Measurements from ENCODE around the gene HSD17B1. TPM values are rescaled to one million over a fixed set of nuclear protein-coding genes. Genes with fewer than 3 reads are reported as not detected.

The HSD17B1 gene
- total RNA-seq, 2 experiments from 2014 or later: 0.70 to 1.1 TPM

DNA sequence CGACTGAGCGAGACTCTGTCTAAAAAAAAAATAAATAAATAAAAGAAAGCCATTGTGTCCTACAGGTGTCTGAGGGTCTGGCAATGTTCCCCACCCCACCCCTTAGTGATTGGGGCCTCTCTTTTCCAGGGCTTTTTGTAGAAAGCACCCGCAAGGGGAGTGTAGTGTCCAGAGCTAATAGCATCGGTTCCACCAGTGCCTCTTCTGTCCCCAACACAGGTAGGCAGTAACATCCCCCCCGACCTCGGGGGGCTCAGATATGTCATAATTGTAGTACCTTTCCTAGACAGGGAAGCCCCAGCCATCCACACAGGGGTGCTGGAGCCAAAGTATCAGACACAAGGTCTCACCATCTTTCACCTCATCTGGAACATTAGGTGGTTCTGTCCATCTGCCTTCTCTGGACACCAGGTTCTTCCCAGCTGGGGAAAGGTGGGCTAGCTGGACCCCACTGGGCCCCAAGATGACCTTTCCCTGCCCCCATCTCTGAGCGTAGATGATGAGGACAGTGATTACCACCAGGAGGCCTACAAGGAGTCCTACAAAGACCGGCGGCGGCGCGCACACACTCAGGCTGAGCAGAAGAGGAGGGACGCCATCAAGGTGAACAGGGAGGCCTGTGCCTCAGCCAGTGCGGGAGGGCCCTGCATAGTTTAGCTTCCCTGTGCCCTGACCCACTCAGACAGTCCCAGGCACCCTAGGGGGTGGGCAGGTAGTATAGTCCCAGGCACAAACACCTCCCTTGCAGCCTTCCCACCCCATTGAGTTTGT is 15.8 kb downstream of the HSD17B1 start:
- H3K4me1 Mint-ChIP-seq: peaks cover 59% of the 10 kb centered on the region
- ATAC-seq (no peak), DNase-seq (no peak)
- H3K27ac Mint-ChIP-seq: peak overlapping the region; percentile 54
- H3K36me3 Mint-ChIP-seq: peaks cover 54% of the 10 kb centered on the region
- no peaks in the 10 kb centered on the region for H3K27me3 Mint-ChIP-seq
- peak overlapping the region; percentile 94 for H3K4me3 Mint-ChIP-seq
- CTCF ChIA-PET: interaction anchor here (1.1 to 6.7 kb wide), 5 partner anchors 9 to 40 kb away, joined by 3 to 62 read pairs (median 5); partner anchors contain the start of gene PSMC3IP
- no peaks in the 10 kb centered on the region for H3K9me3 Mint-ChIP-seq (ENCODE audit: low read depth)

DNA sequence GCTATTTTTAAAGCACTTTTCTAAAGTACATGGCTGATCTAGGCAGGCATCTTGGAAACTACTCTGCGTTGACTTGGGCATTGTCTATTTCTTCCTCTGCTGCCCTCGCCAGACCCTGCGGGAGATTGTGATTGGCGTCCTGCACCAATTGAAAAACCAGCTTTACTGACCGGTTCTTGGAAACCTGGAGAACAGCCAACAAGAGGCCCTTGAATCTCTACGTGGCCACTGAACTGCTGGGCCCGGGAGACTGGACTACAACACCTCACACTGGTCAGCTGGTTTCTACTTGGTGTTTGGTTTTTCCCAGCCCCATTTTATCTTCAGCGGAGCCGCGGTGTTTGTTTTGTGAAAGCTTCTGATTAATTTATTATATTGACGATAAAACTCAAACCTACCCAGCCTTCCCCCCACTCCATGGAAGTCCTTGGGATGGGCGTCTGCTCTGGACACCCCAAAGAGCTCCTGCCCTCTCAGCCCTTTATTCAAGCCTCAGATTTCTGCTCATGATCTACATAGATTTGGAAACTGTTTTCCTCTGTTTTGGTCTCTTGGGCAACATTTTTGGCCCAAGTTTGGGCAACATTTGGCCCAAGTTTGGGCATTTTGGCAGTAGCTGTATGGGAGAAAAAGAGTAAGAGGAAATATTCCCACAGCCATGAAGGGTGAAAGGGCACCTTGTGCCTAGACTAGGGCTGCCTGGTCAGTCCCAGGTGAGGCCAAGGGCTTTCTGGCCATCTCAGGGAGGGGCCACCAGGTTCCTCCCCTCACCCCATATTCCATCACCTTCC is 18.9 kb downstream of the HSD17B1 start:
- no peak for DNase-seq
- no peaks in the 10 kb centered on the region for H3K27me3 Mint-ChIP-seq
- H3K4me3 Mint-ChIP-seq: no peak overlapping the region
- no peak overlapping the region for H3K27ac Mint-ChIP-seq
- no peak for ATAC-seq
- H3K36me3 Mint-ChIP-seq: peaks cover 66% of the 10 kb centered on the region
- H3K4me1 Mint-ChIP-seq: peaks cover 60% of the 10 kb centered on the region
- CTCF ChIA-PET: interaction anchor here (0.7 to 1.3 kb wide), 3 partner anchors 17 to 37 kb away, joined by 3 read pairs; no protein-coding TSS in a partner anchor
- H3K9me3 Mint-ChIP-seq (ENCODE audit: low read depth): no peaks in the 10 kb centered on the region

DNA sequence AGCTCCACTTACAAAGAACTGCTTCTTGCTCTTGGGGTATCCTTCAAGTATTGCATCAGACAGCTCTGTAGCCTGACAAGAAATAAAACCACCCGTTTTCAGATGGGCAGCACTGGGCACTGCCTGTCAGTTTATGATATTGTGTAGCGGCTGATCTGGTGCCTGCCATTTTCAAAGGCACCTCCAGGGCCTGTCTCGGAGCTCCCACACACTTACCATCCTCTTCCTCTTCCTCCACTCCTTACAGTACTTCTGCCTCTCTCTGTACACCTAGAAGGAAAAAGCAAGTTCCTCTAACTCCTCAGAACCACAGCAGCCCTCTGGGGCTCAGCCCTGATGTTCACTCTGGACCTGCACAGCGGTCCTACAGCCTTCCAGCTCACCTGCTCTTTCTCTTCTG is 20.4 kb downstream of the HSD17B1 start:
- CTCF ChIA-PET: no interaction called here
- H3K27me3 Mint-ChIP-seq: no peaks in the 10 kb centered on the region
- peaks cover 66% of the 10 kb centered on the region for H3K36me3 Mint-ChIP-seq
- DNase-seq (no peak), ATAC-seq (no peak)
- peak overlapping the region; percentile 72 for H3K27ac Mint-ChIP-seq
- no peaks in the 10 kb centered on the region for H3K9me3 Mint-ChIP-seq (ENCODE audit: low read depth)
- H3K4me3 Mint-ChIP-seq: no peak overlapping the region
- H3K4me1 Mint-ChIP-seq: peaks cover 60% of the 10 kb centered on the region

DNA sequence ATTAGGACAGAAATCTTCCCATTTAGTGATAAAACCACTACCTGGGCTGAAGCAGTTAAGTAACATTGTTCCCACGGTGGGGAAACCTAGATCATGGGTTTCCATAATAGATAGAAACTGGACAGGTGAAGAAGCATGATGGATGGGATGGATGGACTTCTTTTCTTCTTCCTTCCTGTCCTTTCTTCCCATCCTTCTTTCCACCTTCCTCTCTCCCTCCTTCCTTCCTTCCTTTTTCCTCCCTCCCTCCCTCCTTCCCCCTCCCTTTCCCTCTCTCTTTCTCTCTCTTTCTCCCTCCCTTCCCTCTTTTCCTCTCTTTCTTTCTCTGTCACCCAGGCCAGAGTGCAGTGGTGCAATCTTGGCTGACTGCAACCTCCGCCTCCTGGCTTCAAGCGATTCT is 21.7 kb downstream of the HSD17B1 start:
- Mint-ChIP-seq H3K36me3 (peaks cover 58% of the 10 kb centered on the region), H3K27ac (no peak overlapping the region)

DNA sequence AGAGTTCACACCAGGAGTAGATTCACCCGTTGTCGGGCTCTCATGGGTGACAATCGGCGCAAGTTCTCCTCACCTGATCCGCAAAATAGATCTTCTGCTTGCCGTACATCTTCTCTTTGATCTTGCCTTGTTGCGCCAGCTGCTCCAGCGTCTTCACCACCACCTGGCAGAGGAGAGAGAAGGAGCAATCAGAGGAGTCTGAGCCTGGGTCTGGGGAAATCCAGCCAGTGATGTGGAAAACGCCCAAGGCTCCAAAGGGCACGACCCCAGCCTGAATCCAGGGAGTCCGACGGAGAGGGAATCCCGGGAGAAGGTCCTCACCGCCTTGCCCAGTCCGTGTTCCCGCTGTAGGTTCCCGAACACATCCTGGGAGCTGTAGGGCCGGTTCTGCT is 24.4 kb downstream of the HSD17B1 start:
- H3K4me3 Mint-ChIP-seq: peak overlapping the region; percentile 82
- H3K36me3 Mint-ChIP-seq: peaks cover 48% of the 10 kb centered on the region
- ATAC-seq (peak; percentile 3), DNase-seq (no peak)
- peak overlapping the region; percentile 95 for H3K27ac Mint-ChIP-seq
- peaks cover 50% of the 10 kb centered on the region for H3K4me1 Mint-ChIP-seq
- no peaks in the 10 kb centered on the region for H3K9me3 Mint-ChIP-seq (ENCODE audit: low read depth)
- CTCF ChIA-PET: interaction anchor here (0.9 to 4.9 kb wide), 25 partner anchors 10 to 421 kb away, joined by 3 to 110 read pairs (median 10); partner anchors contain the start of genes BECN1, CNTNAP1, COASY and EZH1
- H3K27me3 Mint-ChIP-seq: no peaks in the 10 kb centered on the region

More for the DNA sequence above, 21.7 kb downstream of the HSD17B1 start:
- Mint-ChIP-seq H3K9me3 (ENCODE audit: low read depth) (no peaks in the 10 kb centered on the region), H3K4me3 (no peak overlapping the region), H3K27me3 (no peaks in the 10 kb centered on the region), H3K4me1 (peaks cover 56% of the 10 kb centered on the region)
- no peak for ATAC-seq
- DNase-seq: no peak
- CTCF ChIA-PET: interaction anchor here (1.2 kb wide), 1 partner anchor 189 kb away, joined by 3 read pairs; no protein-coding TSS in a partner anchor

DNA sequence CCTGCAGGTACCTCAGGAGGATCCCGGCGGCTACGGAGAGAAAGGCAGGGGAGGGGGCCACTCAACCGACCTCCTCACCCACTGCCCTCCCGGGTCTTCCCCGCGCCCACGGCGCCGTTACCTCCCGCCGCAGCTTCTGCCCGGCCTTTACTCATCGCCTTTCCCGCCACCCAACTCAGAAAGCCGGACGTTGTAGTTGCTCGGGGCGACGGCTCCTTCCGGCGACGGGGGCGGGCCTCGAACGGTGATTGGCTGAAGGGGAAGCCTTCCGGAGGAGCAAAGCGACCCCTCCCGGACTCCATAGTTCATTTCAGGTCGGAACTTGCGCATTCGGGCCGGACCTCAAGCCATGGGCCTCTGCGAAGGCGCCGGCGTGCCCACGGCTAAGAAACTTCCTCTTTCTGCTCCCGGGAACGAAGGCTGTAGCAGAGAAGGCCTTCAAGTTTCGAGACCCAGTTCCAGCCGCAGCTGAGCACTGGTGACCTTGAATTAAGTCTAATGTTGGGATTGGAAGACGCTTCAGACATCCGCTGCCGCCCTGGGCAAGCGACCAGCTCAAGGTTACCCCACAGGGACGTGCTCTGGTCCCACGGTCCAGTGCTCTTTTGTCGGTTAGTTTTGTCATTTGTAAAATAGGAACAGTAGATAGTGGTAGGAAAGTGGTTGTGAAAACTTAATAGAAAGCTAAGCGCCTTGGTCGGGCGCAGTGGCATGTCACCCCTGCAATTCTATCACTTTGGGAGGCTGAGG is 25.0 kb downstream of the HSD17B1 start, which contains the start of gene PSMC3IP:
TSS of gene PSMC3IP (minus strand) at position 198 of the 750 bp plus-strand sequence. CDS start at position 155, 43 bp downstream.
- CTCF ChIA-PET: interaction anchor here (0.6 to 4.9 kb wide), 81 partner anchors 8 to 592 kb away, joined by 3 to 110 read pairs (median 5); partner anchors contain the start of genes BECN1, CNTD1, CNTNAP1 and COA3
- peak within 1 kb of the TSS; percentile 95 for H3K27ac Mint-ChIP-seq
- H3K36me3 Mint-ChIP-seq: peaks cover 47% of the 10 kb centered on the region
- peak; percentile 97 for DNase-seq
- H3K4me1 Mint-ChIP-seq: peaks cover 49% of the 10 kb centered on the region
- peak within 1 kb of the TSS; percentile 82 for H3K4me3 Mint-ChIP-seq
- H3K9me3 Mint-ChIP-seq (ENCODE audit: low read depth): no peaks in the 10 kb centered on the region
- ATAC-seq: peak; percentile 96
- H3K27me3 Mint-ChIP-seq: no peaks in the 10 kb centered on the region

DNA sequence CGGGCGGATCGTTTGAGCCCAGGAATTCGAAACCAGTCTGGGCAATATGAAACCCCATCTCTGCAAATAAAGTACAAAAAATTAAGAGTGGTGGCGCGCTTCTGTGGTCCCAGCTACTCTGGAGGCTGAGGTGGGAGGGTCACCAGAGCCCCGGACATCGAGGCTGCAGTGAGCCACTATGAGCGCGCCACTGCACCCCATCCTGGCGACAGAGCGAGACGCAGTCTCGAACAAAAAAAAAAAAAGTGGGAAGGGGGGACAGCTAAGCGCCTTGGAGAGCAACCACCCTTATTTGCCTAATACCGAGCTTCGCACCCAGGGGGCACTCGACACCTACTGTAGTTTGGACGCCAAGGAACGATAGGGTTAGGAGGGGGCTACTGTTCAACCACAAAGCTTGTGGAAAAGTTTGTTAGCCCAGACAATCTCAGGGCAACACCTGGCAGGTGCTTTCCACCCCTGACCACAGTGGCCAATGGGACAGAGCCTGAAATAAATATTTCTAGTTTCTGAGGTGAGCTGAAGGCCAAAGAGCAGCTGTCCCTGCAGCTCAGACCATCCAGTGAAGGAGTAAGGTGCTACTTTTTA is 25.7 kb downstream of the HSD17B1 start:
- Mint-ChIP-seq H3K27ac (peak overlapping the region; percentile 95), H3K27me3 (no peaks in the 10 kb centered on the region), H3K4me3 (peak overlapping the region; percentile 82), H3K4me1 (peaks cover 42% of the 10 kb centered on the region), H3K9me3 (ENCODE audit: low read depth) (no peaks in the 10 kb centered on the region), H3K36me3 (peaks cover 46% of the 10 kb centered on the region)
- peak; percentile 84 for DNase-seq
- CTCF ChIA-PET: interaction anchor here (0.6 to 4.9 kb wide), 84 partner anchors 9 to 591 kb away, joined by 3 to 110 read pairs (median 5); partner anchors contain the start of genes BECN1, CNTD1, CNTNAP1 and COA3
- ATAC-seq: peak; percentile 55

DNA sequence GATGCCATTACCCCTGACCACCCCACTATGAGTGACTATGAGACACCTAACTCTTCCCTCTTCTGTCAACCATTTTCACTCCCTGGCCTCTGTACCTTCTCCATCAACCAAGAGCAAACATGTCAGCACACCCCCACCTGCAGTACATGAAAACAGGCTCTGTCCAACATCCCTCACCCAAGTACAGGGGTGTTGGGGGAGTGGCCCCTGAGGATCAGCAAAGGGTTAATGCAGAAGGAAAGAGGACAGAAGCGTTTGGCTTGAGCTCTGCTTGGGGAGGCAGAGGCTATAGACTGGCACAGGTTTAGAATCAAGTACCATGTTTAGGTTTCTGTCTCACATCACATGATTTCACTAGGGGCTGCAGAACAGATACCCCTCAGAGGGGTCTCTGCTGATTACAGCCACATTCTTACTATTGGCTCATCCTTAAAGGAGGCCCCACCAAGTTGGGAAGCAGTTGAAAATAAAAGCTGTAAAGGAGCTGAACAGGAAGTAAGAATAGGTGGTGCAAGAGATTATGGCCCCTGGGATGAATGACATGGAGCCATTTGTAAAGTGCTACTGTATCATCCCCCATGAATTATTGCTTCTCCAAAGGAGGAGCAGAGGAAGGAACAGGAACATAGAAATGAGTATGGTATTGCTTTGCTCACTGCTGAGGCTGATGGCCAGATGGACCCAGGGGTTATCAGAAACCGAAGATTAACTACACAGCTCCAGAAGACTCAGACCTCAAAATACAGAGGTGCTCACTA is 27.2 kb downstream of the HSD17B1 start:
- Mint-ChIP-seq H3K9me3 (ENCODE audit: low read depth) (no peaks in the 10 kb centered on the region), H3K4me3 (no peak overlapping the region), H3K27me3 (no peaks in the 10 kb centered on the region), H3K27ac (peak overlapping the region; percentile 12), H3K36me3 (peaks cover 45% of the 10 kb centered on the region), H3K4me1 (peaks cover 31% of the 10 kb centered on the region)
- CTCF ChIA-PET: interaction anchor here (0.8 to 4.9 kb wide), 6 partner anchors 9 to 193 kb away, joined by 3 to 110 read pairs (median 14); partner anchors contain the start of genes PLEKHH3, RAMP2 and VPS25
- DNase-seq: no peak
- no peak for ATAC-seq

DNA sequence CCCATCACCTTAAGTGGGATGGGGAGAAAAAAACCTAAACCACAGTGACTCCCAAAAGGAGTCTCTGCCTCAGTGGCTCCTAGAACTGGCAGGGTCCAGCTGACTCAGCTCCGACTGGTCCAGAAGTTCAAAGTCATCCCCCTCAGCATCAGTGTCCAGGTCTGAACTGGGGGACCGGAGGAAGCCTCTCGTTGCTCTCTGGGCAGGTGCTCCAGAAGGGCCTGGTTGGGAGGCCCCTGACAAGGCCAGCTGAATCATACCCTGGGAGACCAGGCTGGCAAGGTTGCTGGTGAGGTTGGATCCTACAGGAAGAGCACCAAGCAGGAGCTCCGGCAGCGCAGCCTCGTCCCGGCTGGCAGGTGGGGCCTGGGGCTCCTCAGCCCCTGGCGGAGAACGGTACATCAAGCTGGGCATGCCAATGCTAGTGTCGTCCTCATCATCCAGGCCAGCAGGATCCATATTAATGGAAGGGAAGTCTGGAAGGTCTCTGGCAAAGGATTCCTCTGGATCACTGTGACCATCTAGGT is 29.1 kb downstream of the HSD17B1 start:
- H3K27me3 Mint-ChIP-seq: no peaks in the 10 kb centered on the region
- no peak overlapping the region for H3K4me3 Mint-ChIP-seq
- peaks cover 14% of the 10 kb centered on the region for H3K4me1 Mint-ChIP-seq
- ATAC-seq (no peak), DNase-seq (no peak)
- H3K36me3 Mint-ChIP-seq: peaks cover 36% of the 10 kb centered on the region
- H3K27ac Mint-ChIP-seq: no peak overlapping the region
- no peaks in the 10 kb centered on the region for H3K9me3 Mint-ChIP-seq (ENCODE audit: low read depth)
- CTCF ChIA-PET: interaction anchor here (0.6 to 4.4 kb wide), 5 partner anchors 14 to 242 kb away, joined by 3 to 110 read pairs (median 3); partner anchors contain the start of genes BECN1, CNTNAP1, MLX and RAMP2

DNA sequence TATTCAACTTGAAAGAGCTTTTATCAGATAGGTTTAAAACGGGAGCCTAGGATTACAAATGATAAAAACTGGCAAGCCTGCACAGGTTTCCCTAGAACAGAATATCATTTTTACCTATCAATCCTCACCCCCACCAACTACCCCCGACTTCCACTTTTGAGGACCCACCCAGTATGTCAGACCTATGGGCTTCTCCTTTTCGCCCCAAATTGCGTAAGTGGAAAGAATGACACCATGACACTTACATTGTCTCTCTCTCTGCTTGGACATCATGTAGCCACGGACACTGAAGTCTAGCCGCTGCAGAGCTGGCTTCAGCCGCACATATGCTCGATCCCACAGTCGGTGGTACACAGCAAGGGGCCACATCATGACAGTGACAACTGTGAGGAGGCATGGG is 32.2 kb downstream of the HSD17B1 start:
- ATAC-seq (no peak), DNase-seq (no peak)
- no peak overlapping the region for H3K27ac Mint-ChIP-seq
- peaks cover 43% of the 10 kb centered on the region for H3K36me3 Mint-ChIP-seq
- no peaks in the 10 kb centered on the region for H3K4me1 Mint-ChIP-seq
- no peaks in the 10 kb centered on the region for H3K9me3 Mint-ChIP-seq (ENCODE audit: low read depth)
- CTCF ChIA-PET: interaction anchor here (0.7 to 0.9 kb wide), 2 partner anchors 13 to 69 kb away, joined by 3 to 4 read pairs; no protein-coding TSS in a partner anchor
- no peaks in the 10 kb centered on the region for H3K27me3 Mint-ChIP-seq
- H3K4me3 Mint-ChIP-seq: no peak overlapping the region

DNA sequence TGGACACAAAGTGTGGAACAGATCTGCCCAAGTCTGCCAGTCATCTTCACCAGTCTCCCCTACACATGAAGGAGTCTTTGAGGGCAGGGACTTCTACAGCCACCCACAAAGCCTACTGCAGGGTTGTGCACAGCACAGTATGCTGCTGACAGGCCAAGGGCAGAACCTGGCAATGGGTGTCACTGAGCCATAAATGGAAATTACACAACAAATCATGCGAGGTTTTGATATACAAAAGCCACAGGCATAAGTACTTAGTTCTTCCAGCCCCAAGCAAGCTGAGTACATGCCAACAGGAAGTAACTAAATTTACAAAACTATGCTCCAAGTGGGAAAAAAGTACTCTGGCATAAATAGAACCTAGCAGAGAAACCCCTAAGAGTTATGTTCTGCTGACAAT is 32.6 kb downstream of the HSD17B1 start:
- Mint-ChIP-seq H3K4me3 (no peak overlapping the region), H3K9me3 (ENCODE audit: low read depth) (no peaks in the 10 kb centered on the region), H3K4me1 (no peaks in the 10 kb centered on the region), H3K36me3 (peaks cover 43% of the 10 kb centered on the region), H3K27me3 (no peaks in the 10 kb centered on the region), H3K27ac (no peak overlapping the region)
- no peak for ATAC-seq
- CTCF ChIA-PET: interaction anchor here (0.7 to 2.9 kb wide), 3 partner anchors 12 to 69 kb away, joined by 3 to 10 read pairs (median 4); no protein-coding TSS in a partner anchor
- DNase-seq: no peak
